Measurements from ENCODE around the gene POLD1. TPM values are rescaled to one million over a fixed set of nuclear protein-coding genes. Genes with fewer than 3 reads are reported as not detected.

Gene POLD1
- total RNA-seq, 1 experiment from 2014 or later: 176 TPM

DNA sequence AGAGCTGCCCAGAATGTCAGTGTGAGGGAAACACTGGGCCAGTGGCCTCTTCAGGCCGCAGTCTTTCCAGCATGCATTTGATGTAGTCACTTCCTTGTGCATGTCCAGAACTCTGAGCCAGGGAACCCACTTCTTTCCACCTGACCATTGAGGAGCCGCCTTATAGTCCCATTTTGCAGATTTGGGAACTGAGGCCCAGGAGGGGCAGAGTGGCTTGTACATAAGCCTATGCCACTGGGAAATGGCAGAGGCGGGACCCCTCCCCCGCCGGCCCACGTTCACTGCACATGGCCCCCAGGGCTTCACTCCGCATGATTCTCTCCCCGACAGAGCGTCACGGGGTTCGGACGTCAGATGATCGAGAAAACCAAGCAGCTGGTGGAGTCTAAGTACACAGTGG, 28.9 kb downstream of the POLD1 start:
- in situ Hi-C loops (cut with HindIII; ENCODE audit: low pct_unique_long_range_greater_than_20kb, low sequenced_read_pairs): no loop called here
- DNase-seq (ENCODE audit: low read depth): no peak

DNA sequence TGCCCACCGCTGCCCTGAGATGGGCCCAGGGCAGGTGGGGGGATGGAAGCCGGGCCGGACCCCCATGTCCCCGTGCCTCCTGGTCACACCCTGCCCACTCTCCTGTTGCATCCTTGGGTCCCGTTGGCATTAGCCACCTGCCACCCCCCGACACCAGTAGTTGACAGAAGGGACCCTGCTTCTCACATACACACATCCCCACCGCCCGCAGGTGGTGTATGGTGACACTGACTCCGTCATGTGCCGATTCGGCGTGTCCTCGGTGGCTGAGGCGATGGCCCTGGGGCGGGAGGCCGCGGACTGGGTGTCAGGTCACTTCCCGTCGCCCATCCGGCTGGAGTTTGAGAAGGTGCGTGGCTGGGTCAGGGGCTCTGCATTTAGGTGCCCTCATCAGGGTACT, 29.4 kb downstream of the POLD1 start:
- in situ Hi-C loops (cut with HindIII; ENCODE audit: low pct_unique_long_range_greater_than_20kb, low sequenced_read_pairs): no loop called here
- no peak for DNase-seq (ENCODE audit: low read depth)

DNA sequence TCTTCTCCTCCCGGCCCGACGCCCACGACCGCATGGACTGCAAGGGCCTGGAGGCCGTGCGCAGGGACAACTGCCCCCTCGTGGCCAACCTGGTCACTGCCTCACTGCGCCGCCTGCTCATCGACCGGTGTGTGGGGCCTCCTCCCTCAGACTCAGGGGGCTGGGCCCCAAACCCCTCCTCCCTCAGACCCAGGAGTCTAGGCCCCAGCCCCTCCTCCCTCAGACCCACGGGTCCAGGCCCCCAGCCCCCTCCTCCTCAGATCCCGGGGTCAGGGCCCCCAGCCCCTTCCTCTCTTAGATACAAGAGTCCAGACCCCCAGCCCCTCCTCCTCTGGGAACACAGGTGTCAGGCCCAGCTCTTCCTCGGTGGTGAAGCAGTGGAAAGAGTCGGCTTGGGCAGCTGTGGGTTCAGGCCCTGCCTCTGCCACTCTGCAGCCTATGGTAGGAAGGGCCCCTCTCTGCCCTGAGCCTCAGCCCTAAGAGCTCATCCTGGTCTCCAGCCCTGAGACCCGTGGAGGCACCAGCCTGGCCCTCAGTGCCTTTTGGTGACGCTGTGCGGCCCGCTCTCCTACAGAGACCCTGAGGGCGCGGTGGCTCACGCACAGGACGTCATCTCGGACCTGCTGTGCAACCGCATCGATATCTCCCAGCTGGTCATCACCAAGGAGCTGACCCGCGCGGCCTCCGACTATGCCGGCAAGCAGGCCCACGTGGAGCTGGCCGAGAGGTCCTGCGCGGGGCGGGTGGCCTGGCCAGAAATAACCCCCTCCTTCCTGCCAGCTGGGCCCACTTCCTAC, 30.9 kb downstream of the POLD1 start:
- DNase-seq (ENCODE audit: low read depth): no peak
- in situ Hi-C loops (cut with HindIII; ENCODE audit: low pct_unique_long_range_greater_than_20kb, low sequenced_read_pairs): no loop called here

DNA sequence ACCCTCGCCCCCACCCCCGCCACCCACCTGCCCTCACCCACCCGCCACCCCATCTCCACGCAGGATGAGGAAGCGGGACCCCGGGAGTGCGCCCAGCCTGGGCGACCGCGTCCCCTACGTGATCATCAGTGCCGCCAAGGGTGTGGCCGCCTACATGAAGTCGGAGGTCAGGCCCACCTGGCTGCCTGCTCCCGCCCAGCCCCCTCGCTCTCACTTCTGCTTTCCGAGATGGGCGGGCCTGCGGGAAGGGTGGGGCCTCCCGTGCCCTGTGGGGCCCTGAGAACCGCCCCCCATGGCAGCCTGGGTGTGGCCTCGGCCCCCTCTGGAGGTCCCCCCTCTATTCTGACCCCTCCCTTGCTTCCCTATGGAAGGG, 31.5 kb downstream of the POLD1 start:
- DNase-seq (ENCODE audit: low read depth): no peak
- in situ Hi-C loops (cut with HindIII; ENCODE audit: low pct_unique_long_range_greater_than_20kb, low sequenced_read_pairs): no loop called here

DNA sequence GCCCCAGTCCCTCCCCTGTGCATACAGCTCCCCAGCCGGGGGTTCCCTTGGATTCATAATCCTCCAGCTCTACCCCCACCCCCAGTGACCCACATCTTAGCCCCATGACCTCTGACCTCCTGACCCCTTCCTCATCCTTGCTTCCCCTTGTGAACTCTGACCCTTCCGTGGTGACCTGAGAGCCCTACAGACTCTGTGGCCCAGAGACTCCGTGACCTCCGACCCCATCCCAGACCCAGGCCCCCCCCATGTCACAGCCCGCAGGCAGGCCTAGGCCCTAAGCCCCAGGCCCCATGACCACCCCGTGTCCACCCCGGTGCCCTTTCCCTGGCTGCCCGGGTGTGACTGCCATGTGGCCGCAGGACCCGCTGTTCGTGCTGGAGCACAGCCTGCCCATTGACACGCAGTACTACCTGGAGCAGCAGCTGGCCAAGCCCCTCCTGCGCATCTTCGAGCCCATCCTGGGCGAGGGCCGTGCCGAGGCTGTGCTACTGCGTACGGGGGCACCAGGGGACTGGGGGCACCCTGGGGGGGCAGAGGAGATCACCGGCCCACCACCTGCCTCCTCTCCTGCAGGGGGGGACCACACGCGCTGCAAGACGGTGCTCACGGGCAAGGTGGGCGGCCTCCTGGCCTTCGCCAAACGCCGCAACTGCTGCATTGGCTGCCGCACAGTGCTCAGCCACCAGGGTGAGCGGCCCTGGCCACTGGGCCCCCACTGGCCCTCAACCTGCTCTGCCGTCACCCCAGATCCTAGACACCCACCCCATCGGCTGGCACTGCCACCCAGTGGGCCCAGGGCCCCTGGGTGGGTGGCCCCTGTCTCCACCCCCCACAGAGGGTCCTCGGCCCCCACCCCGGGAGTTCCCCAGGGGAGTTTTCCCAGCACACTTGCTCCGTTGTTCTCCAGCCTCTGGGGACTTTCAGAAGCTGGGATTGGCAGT, 32.2 kb downstream of the POLD1 start:
- in situ Hi-C loops (cut with HindIII; ENCODE audit: low pct_unique_long_range_greater_than_20kb, low sequenced_read_pairs): no loop called here
- DNase-seq (ENCODE audit: low read depth): no peak

DNA sequence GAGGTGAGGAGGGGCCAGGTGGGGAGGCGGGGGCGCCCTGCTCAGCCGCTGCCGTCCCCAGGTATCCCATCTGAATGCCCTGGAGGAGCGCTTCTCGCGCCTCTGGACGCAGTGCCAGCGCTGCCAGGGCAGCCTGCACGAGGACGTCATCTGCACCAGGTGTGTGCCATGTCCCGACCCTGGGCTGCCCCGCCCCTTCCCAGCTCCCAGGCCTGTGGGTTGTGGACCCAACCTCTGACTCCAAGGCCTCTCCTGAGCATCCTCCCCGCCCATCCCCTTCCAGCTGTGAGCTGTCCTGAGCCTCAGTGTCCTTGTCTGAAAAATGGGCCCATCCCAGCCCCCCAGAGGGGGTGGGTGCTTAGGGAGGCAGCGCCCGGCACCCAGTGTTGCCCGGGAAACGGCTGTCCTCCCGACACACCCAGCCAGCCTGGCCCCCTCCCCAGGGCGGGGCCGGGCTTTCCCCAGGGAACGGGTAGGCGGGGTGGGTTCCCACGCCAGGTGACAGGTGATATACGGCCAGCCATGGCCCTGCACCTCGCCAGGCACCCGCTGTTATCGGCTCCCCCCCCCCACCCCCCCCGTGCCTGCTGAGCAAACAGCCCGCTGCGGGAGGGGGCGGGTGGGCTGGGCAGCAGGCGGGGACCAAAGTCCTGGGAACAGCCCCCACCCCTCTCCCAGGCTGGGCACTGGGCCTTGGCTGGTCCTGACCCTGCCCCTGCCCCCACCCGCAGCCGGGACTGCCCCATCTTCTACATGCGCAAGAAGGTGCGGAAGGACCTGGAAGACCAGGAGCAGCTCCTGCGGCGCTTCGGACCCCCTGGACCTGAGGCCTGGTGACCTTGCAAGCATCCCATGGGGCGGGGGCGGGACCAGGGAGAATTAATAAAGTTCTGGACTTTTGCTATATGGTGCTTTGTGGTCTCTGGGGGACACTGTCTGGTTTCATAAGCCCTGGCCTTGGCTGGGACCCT, 33.2 kb downstream of the POLD1 start:
- in situ Hi-C loops (cut with HindIII; ENCODE audit: low pct_unique_long_range_greater_than_20kb, low sequenced_read_pairs): no loop called here
- no peak for DNase-seq (ENCODE audit: low read depth)

DNA sequence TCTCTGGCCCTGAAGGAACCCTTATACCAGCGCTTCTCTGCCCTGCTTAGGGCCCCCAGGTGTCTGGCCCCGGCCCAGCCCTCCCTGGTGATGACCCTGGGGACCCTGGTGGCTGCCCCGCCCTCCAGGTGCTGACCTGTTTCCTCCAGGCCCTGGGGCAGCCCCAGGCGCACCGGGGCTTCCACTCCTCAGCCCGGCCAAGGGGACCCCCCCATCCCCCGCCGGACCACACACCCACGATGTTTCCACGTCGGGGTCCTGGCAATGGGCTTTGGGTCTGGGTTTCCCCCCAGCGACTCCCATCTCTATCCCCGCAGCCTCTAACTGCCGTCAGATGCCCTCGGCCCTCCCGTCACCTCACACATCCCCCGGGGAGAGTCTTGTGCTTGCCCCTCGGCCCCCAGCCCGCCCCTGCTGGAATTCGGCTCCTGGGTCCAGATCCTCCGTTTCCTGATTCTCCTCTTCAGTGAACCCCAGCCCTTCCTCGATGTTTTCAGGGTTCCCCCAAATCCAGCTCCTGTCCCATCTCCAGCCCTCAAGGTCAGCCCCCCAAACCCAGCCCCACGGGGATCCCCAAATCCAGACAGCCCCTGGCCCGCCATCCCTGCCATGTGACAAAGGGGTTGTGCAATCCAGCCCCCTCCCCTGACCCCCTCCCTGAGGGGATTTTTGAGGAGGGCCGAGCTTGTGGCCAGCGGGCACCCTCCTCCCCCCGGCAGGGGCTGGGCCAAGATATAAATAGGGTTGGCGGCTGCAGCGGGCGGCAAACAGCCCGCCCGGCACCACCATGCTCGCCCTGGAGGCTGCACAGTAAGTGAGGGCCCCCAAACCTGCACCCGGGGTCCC, 34.3 kb downstream of the POLD1 start, which contains the start of gene SPIB:
TSS of gene SPIB (plus strand) at position 763 of the 846 bp plus-strand sequence. CDS start at position 788, 25 bp downstream.
- in situ Hi-C loops (cut with HindIII; ENCODE audit: low pct_unique_long_range_greater_than_20kb, low sequenced_read_pairs): no loop called here
- DNase-seq (ENCODE audit: low read depth): no peak

DNA sequence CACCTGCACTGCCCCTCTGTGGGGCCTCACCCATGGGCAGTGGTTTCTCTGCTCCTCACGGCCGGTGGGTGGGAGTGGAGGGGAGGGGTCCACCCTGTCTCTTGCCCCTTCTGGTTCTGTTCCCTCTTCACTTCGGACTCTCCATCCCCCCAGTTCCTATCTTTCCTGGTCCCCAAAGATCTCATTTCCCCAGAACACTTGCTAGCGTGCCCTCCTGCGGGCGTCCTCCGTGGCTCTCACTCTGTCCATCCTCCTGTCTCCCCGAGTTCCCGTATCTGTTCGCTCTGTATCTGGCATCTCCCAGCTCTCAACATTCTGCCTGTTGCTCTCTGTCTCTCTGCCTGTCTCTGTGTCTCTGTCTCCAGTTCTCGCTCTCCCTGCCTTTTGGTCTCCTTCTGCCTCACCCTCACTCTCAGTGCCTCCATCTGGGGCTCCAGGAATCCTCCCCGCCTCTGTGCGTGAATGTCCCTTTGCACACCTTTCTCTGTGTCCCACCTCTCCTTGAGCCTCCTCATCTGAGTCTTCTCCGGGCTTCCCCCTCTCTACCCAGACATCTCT, 35.0 kb downstream of the POLD1 start:
- DNase-seq (ENCODE audit: low read depth): no peak
- in situ Hi-C loops (cut with HindIII; ENCODE audit: low pct_unique_long_range_greater_than_20kb, low sequenced_read_pairs): no loop called here

DNA sequence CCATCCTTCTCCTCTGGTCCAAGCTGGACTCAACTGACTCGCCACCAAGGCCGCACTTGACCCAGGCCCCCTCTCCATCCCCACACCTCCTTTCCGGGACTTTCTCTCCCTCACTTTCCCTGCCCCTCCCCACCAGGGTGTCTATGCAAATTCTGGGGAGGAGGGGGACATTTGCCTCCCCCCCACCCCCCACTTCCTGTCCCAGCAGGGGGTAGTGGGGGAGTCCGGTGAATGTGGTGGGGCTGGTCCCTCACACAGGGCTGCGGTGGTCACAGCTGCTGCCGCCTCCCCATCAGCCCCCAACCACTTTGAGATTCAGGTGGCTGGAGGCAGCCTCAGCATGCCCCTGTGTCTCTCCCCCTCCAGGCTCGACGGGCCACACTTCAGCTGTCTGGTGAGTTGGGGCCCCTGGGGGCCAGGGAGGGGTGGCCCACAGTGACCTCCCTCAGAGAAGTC, 35.5 kb downstream of the POLD1 start:
- DNase-seq (ENCODE audit: low read depth): no peak
- in situ Hi-C loops (cut with HindIII; ENCODE audit: low pct_unique_long_range_greater_than_20kb, low sequenced_read_pairs): no loop called here

DNA sequence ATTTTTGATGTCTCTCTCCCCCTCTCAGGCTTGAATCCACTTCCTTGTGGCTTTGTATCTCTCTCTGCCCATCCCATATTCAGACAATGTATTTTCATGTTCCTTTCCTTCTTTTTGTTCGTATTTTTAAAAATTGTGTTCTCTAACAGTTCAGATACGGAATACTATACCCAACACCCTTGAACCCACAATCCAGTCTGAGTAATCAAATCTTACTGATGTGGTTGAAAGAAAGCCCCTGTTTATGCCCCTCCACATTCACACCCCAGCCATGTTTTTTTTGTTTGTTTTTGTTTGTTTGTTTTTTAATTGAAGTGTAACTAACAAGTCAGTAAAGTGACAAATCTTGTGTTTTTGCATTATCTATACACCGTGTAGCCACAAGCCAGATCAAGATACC, 36.0 kb downstream of the POLD1 start:
- in situ Hi-C loops (cut with HindIII; ENCODE audit: low pct_unique_long_range_greater_than_20kb, low sequenced_read_pairs): no loop called here
- DNase-seq (ENCODE audit: low read depth): no peak

DNA sequence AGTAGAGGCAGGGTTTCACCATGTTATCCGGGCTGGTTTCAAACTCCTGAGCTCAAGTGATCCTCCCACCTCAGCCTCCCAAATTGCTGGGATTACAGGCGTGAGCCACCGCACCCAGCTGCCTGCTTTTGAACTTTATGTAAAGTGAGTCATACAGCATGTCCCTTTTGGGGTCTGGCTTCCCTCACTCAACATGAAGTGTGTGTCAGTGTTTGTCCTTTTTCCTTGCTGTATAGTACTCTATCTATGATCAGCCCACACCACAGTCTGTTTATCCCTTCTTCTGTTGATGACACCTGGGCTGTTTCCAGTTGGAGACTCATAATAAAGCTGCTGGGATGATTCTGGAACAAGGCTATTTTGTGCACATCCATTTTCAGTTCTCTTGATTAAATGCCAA, 36.7 kb downstream of the POLD1 start:
- DNase-seq (ENCODE audit: low read depth): no peak
- in situ Hi-C loops (cut with HindIII; ENCODE audit: low pct_unique_long_range_greater_than_20kb, low sequenced_read_pairs): no loop called here

DNA sequence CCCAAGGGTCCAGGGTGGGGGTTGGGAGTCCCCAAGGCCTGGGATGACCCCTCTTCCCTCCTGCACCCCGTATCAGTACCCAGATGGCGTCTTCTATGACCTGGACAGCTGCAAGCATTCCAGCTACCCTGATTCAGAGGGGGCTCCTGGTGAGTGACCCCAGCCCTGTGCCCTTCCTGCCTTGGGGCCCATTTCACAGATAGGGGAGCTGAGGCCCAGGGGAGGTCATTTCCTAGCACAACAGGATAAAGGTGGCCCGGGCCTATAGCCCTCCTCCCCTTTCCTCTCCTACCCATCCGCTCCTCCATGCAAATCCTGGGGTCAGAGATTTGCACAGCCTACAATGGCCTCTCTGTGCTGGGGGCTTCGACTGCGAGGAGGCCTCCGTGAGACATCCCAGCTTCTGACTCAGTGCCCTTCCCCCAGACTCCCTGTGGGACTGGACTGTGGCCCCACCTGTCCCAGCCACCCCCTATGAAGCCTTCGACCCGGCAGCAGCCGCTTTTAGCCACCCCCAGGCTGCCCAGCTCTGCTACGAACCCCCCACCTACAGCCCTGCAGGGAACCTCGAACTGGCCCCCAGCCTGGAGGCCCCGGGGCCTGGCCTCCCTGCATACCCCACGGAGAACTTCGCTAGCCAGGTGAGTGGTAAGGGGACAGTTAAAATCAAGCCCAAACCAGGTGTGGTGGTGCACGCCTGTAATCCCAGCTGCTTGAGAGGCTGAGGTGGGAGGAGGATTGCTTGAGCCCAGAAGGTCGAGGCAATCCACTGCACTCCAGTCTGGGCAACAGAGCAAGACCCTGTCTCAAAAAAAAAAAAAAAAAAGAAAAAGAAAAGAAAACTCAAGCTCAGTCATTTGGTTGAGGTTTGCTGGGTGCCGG, 38.5 kb downstream of the POLD1 start:
- in situ Hi-C loops (cut with HindIII; ENCODE audit: low pct_unique_long_range_greater_than_20kb, low sequenced_read_pairs): no loop called here
- no peak for DNase-seq (ENCODE audit: low read depth)

DNA sequence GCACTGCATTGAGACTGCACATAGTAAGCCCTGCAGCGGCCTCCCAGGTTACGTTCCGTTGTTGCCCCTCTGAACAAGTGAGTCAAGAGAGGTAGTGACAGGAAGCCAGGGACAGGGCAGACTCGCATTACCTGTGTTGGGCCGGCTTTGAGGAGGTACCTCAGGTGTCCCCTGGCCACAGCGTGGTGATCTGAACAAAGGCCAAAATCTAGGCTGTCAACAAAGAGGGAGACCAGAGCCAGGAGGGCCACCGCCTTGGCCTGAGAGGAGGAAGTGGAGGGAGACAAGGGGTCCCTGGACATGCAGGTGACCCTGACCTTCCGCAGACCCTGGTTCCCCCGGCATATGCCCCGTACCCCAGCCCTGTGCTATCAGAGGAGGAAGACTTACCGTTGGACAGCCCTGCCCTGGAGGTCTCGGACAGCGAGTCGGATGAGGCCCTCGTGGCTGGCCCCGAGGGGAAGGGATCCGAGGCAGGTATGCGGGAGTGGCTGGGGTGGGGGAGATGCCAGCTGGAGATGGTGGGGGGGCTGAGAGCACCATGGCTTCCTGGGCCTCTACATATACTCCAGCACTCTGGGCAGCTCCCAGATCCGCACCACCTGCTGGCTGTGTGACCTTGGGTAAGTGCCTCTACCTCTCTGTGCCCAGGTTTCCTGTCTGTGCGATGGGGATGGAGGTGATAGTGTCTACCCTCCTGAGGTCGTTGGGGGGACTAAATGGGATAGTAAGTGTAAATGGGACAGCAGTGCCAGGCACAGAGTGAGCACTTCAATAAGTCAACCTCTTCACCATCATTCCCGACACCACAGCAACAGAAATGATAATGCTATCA, 39.3 kb downstream of the POLD1 start:
- in situ Hi-C loops (cut with HindIII; ENCODE audit: low pct_unique_long_range_greater_than_20kb, low sequenced_read_pairs): no loop called here
- no peak for DNase-seq (ENCODE audit: low read depth)

DNA sequence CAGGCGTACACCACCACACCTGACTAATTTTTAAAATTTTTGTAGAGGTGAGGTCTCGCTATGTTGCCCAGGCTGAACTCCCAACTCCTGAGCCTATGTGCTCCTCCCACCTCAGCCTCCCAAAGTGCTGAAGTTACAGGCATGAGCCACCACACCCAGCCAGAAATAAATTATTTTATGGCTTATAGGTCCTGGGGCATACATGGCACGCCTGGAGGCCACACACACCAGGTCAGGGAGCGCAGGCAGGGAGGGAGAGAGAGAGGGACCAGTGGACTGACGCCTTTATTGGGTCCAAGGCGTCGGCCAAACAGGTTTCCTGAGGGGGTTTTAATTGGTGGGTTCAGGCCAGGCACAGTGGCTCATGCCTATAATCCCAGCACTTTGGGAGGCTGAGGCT, 41.4 kb downstream of the POLD1 start:
- in situ Hi-C loops (cut with HindIII; ENCODE audit: low pct_unique_long_range_greater_than_20kb, low sequenced_read_pairs): no loop called here
- no peak for DNase-seq (ENCODE audit: low read depth)

DNA sequence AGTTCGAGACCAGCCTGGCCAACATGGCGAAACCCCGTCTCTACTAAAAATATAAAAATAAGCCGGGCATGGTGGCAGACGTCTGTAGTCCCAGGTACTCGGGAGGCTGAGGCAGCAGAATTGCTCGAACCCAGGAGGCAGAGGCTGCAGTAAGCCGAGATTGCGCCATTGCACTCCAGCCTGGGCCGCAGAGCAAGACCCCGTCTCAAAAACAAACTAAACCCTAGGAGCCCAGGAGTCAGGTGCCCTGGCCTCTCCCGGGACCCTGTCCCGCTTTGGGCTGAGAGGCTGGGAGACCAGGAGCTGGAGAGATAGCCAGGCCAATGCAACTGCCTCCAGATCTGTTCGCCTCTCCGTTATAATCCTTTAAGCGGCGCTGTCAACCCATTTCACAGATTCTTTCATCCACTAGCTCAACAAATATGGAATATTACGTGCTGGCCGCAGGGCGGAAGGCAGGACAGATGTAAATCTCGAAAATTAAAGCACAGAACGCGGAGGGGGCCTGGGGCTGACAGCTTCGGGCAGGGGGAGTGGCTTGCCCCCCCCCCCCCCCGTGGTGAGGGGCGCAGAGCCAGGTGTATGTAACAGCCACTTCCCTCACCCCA, 43.3 kb downstream of the POLD1 start:
- no peak for DNase-seq (ENCODE audit: low read depth)
- in situ Hi-C loops (cut with HindIII; ENCODE audit: low pct_unique_long_range_greater_than_20kb, low sequenced_read_pairs): no loop called here
